Colonic mucosa (tissue), 4 donors: ENCODE measurements around the gene LRRK1. TPM values are rescaled to one million over a fixed set of nuclear protein-coding genes. Genes with fewer than 3 reads are reported as not detected.

ENCODE experiments used
- DNase-seq: peaks from one replicate; pipeline ENCODE4 v3.0.0-alpha.2; 2020
- H3K27ac ChIP-seq: fragments of 200-600 bp; one replicate; pipeline ENCODE4 v1.8.0; 2021
- H3K27me3 ChIP-seq: fragments of 200-600 bp; one replicate; pipeline ENCODE4 v1.8.0; 2021
- H3K36me3 ChIP-seq: fragments of 200-600 bp; one replicate; pipeline ENCODE4 v1.8.0; 2021
- H3K4me1 ChIP-seq: fragments of 200-600 bp; one replicate; pipeline ENCODE4 v1.8.0; 2021; ENCODE audit warnings: mild to moderate bottlenecking
- H3K4me3 ChIP-seq: fragments of 200-600 bp; one replicate; pipeline ENCODE4 v1.8.0; 2021
- H3K9ac ChIP-seq, 2 donors: one replicate each; pipeline ENCODE4 v1.7.0; 2013; ENCODE audit warnings: control low read depth in 2 of 2, low read depth in 2 of 2, low read length in 2 of 2
- H3K9me3 ChIP-seq: fragments of 200-600 bp; one replicate; pipeline ENCODE4 v1.8.0; 2021
- intact Hi-C: fragments of 100-400 bp; cut with DNase I; formaldehyde crosslinking; loops from one replicate; pipeline ENCODE4 v1.14.1; 2022
- total RNA-seq, 2 donors: library from RNA; stranded (reverse); fragmentation: NEBNext Ultra II Directional in 1 of 2; extraction: Animal tissue kit (Norgen Biotek cat#: 25700) in 1 of 2; gene quantifications; one replicate each; pipeline ENCODE4 v1.2.1, GENCODE V29; 2021
- TF ChIP-seq, protein P1 (sequence below): fragments of 200-600 bp; IDR thresholded peaks from one replicate; pipeline ENCODE4 v1.8.0; 2022; ENCODE audit warnings: antibody characterized with exemption, mild to moderate bottlenecking
- donor health status: healthy.
- donor health status: DM: no; HTN: no; CAD: no.
- donor health status: DM: no; HTN: no; CAD: no.

The LRRK1 gene
- total RNA-seq, 2 donors from 2014 or later: 29.6 to 36.0 TPM

DNA sequence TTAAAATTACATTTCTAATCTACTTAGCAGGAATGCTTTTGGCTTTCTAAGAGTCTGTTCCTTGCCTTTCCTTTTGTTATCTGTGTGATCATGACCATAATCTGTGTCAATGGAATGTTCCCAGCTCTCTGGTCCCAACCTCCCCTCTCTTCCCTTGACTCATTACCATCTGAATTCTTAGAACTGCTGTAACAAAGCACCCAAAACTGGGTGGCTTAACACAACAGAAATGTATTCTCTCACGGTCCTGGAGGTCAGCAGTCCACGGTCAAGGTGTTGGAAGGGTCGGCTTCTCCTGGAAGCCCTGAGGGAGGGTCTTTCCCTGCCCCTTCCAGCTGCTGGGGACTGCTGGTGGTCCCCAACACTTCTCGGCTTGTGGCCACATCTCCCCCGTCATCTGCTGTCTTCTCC, 81.1 kb downstream of the LRRK1 start:
- Histone ChIP-seq H3K9me3 (no peaks in the 10 kb centered on the region), H3K4me3 (no peak overlapping the region), H3K9ac (no peak overlapping the region), H3K36me3 (no peaks in the 10 kb centered on the region), H3K27me3 (no peaks in the 10 kb centered on the region), H3K27ac (no peak overlapping the region), H3K4me1 (no peaks in the 10 kb centered on the region)
- TF ChIP-seq, protein P1, sequence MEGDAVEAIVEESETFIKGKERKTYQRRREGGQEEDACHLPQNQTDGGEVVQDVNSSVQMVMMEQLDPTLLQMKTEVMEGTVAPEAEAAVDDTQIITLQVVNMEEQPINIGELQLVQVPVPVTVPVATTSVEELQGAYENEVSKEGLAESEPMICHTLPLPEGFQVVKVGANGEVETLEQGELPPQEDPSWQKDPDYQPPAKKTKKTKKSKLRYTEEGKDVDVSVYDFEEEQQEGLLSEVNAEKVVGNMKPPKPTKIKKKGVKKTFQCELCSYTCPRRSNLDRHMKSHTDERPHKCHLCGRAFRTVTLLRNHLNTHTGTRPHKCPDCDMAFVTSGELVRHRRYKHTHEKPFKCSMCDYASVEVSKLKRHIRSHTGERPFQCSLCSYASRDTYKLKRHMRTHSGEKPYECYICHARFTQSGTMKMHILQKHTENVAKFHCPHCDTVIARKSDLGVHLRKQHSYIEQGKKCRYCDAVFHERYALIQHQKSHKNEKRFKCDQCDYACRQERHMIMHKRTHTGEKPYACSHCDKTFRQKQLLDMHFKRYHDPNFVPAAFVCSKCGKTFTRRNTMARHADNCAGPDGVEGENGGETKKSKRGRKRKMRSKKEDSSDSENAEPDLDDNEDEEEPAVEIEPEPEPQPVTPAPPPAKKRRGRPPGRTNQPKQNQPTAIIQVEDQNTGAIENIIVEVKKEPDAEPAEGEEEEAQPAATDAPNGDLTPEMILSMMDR: no peak
- intact Hi-C loops: no loop called here
- no peak for DNase-seq

DNA sequence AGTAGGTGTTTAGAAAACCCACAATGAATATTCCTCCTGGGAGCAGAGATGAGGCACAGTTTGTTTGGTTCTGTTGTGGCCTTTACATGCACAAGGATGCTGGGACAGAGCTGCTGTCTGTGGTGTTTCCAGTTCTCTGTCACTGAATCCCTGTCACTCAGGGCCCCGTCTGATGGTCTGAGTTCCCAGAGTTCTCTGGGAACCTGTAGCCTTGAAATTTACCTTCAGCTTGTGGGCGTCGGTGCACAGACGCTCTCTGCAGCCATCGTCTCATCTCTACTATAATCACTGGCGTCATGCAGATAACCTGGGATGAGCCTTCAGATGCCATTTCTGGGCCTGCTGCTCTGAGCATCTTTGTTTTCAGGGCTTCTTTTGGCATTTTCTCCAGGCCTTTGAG, 81.9 kb downstream of the LRRK1 start:
- Histone ChIP-seq H3K9me3 (no peaks in the 10 kb centered on the region), H3K4me1 (no peaks in the 10 kb centered on the region), H3K27ac (no peak overlapping the region), H3K27me3 (no peaks in the 10 kb centered on the region), H3K4me3 (no peak overlapping the region), H3K9ac (no peak overlapping the region), H3K36me3 (no peaks in the 10 kb centered on the region)
- no peak for DNase-seq
- TF ChIP-seq, protein P1: no peak
- intact Hi-C loops: no loop called here

DNA sequence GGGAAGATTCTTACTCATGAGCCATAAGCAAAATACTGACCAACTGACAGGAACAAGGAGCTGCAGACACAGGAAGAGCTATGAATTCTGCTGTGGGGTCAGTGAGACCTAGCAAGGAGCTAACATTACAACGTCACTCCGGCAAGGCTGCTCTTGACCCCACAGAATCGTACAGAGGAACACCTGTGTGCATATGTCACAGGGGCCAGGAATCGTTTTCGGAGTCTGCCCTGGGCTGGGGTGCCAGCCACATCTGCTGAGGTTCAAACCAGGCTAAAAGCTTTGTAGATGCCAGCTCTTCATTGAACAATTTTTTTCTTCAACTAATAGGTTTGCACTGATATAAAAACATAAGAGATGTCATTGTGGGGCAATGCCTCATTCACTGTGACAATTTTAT, 82.6 kb downstream of the LRRK1 start:
- H3K4me1 ChIP-seq: no peaks in the 10 kb centered on the region
- TF ChIP-seq, protein P1: no peak
- H3K36me3 ChIP-seq: no peaks in the 10 kb centered on the region
- no peak overlapping the region for H3K4me3 ChIP-seq
- H3K27me3 ChIP-seq: no peaks in the 10 kb centered on the region
- no peaks in the 10 kb centered on the region for H3K9me3 ChIP-seq
- no peak overlapping the region for H3K27ac ChIP-seq
- intact Hi-C loops: no loop called here
- no peak overlapping the region for H3K9ac ChIP-seq
- peak; percentile 14 for DNase-seq

DNA sequence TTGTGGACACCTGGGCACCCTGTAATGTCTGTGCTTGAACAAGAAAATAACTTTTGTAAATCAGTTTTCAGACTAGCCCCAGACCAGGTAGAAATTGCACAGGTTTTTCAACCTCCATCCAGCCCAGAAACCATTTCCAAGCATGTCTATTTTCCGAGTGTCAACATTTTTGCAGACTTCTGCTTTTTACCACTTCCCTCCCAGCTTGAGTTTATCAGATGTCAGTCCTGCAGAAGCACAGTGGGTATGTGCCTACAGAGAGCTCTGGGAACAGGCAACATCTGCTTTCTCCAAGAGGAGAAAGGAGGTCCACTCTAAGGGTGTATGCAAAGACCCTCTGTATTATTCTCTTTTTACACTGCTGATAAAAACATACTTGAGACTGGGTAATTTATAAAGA, 83.9 kb downstream of the LRRK1 start:
- TF ChIP-seq, protein P1: no peak
- intact Hi-C loops: no loop called here
- DNase-seq: no peak

DNA sequence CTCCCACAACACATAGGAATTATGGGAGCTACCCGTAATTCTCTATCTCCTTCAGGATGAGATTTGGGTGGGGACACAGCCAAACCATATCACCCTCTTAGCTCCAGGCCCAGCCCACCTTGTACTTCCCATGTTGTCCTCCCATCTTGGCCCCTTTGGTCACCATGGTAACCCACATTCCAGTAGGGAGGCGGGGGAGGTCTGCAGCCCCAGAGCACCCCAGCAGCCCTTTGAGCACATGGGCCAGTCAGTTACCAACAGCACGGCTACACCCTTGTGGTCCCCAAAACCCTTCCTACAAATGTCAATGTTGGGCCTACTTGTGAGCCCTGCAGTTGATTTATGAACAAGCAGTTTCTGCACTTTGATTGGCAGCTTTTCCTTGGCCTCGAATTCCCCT, 84.5 kb downstream of the LRRK1 start:
- H3K27ac ChIP-seq: no peak overlapping the region
- H3K27me3 ChIP-seq: no peaks in the 10 kb centered on the region
- no peak overlapping the region for H3K4me3 ChIP-seq
- H3K9ac ChIP-seq: no peak overlapping the region
- TF ChIP-seq, protein P1: no peak
- intact Hi-C loops: loop anchor here (2.0 kb wide), 1 partner anchor 85 kb away; the partner anchor contains the start of gene LRRK1
- H3K4me1 ChIP-seq: peaks cover 4% of the 10 kb centered on the region
- peak; percentile 13 for DNase-seq
- no peaks in the 10 kb centered on the region for H3K9me3 ChIP-seq
- no peaks in the 10 kb centered on the region for H3K36me3 ChIP-seq

More for the DNA sequence above, 83.9 kb downstream of the LRRK1 start:
- H3K27ac ChIP-seq: no peak overlapping the region
- no peaks in the 10 kb centered on the region for H3K36me3 ChIP-seq
- no peak overlapping the region for H3K9ac ChIP-seq
- H3K27me3 ChIP-seq: no peaks in the 10 kb centered on the region
- no peaks in the 10 kb centered on the region for H3K9me3 ChIP-seq
- no peak overlapping the region for H3K4me3 ChIP-seq
- peaks cover 4% of the 10 kb centered on the region for H3K4me1 ChIP-seq
